ENCODE measurements around the gene BIN2. TPM values are rescaled to one million over a fixed set of nuclear protein-coding genes. Genes with fewer than 3 reads are reported as not detected.
A peak's percentile ranks its signal among the peaks of the same experiment; 100 is the strongest.
"Not testable (repeated sequence)": the region's sequence is repeated elsewhere in the genome, so short reads cannot be mapped to it uniquely, and the experiment has no call there.

Gene BIN2
- total RNA-seq, 1 experiment from 2014 or later = 0.39 TPM

- H3K4me3 ChIP-seq (ENCODE audit: low read depth in 2 of 2, low read length in 2 of 2) = no peak overlapping the region
- no peak for DNase-seq (ENCODE audit: low read depth, low spot score)
- ChIA-PET POLR2A (interaction anchor here (0.7 kb wide), 2 partner anchors 19 to 73 kb away, joined by 3 read pairs; no protein-coding TSS in a partner anchor), CTCF (interaction anchor here (0.5 to 3.0 kb wide), 4 partner anchors 8 to 1550 kb away, joined by 3 to 11 read pairs (median 3); no protein-coding TSS in a partner anchor)
- TF ChIP-seq POLR2AphosphoS5 (IDR thresholded peaks at IDR 0.05; ENCODE audit: low read depth, low read length) (no peak), CTCF (IDR thresholded peaks at IDR 0.05) (peak; percentile 81)
- no peaks in the 10 kb centered on the region for H3K9me3 ChIP-seq (ENCODE audit: control insufficient read depth, insufficient read depth, low read depth, low read length)
- H3K4me1 ChIP-seq (ENCODE audit: control insufficient read depth, insufficient read depth, low read length) = no peaks in the 10 kb centered on the region
- no TSS peak for BruUV-seq (replicated peaks)
- H3K36me3 ChIP-seq (ENCODE audit: control insufficient read depth, insufficient read depth, low read length) = no peaks in the 10 kb centered on the region
- H3K27me3 ChIP-seq (ENCODE audit: control insufficient read depth, insufficient read depth, low read length) = no peaks in the 10 kb centered on the region
- in situ Hi-C loops (cut with HindIII; ENCODE audit: low pct_unique_long_range_greater_than_20kb, low sequenced_read_pairs) = no loop called here
- peak; percentile 90 for ATAC-seq
- H3K27ac ChIP-seq (ENCODE audit: low read length) = no peak overlapping the region
- intact Hi-C loops (cut with micrococcal nuclease; ENCODE audit: unreplicated experiment) = no loop called here
Observed at GRCh38 chr12:51262758-51263177, 61.2 kb downstream of the BIN2 start.

- ATAC-seq; H3K4me3 ChIP-seq (ENCODE audit: low read depth in 2 of 2, low read length in 2 of 2); CTCF ChIA-PET; H3K9me3 ChIP-seq (ENCODE audit: control insufficient read depth, insufficient read depth, low read depth, low read length); H3K27ac ChIP-seq (ENCODE audit: low read length); DNase-seq (ENCODE audit: low read depth, low spot score); POLR2A ChIA-PET; H3K27me3 ChIP-seq (ENCODE audit: control insufficient read depth, insufficient read depth, low read length); intact Hi-C loops (cut with micrococcal nuclease; ENCODE audit: unreplicated experiment); H3K4me1 ChIP-seq (ENCODE audit: control insufficient read depth, insufficient read depth, low read length); H3K36me3 ChIP-seq (ENCODE audit: control insufficient read depth, insufficient read depth, low read length); BruUV-seq (replicated peaks); in situ Hi-C loops (cut with HindIII; ENCODE audit: low pct_unique_long_range_greater_than_20kb, low sequenced_read_pairs): not testable (repeated sequence)
Observed at GRCh38 chr12:51259600-51259999, 64.4 kb downstream of the BIN2 start.

- no peaks in the 10 kb centered on the region for H3K36me3 ChIP-seq (ENCODE audit: control insufficient read depth, insufficient read depth, low read length)
- POLR2A ChIA-PET = interaction anchor here (0.7 kb wide), 1 partner anchor 74 kb away, joined by 3 read pairs; no protein-coding TSS in a partner anchor
- BruUV-seq (replicated peaks) = no TSS peak
- in situ Hi-C loops (cut with HindIII; ENCODE audit: low pct_unique_long_range_greater_than_20kb, low sequenced_read_pairs) = no loop called here
- no peak for ATAC-seq
- H3K4me1 ChIP-seq (ENCODE audit: control insufficient read depth, insufficient read depth, low read length) = no peaks in the 10 kb centered on the region
- CTCF ChIA-PET = interaction anchor here (0.7 kb wide), 1 partner anchor 9 kb away, joined by 3 read pairs; no protein-coding TSS in a partner anchor
- no peaks in the 10 kb centered on the region for H3K9me3 ChIP-seq (ENCODE audit: control insufficient read depth, insufficient read depth, low read depth, low read length)
- H3K27me3 ChIP-seq (ENCODE audit: control insufficient read depth, insufficient read depth, low read length) = no peaks in the 10 kb centered on the region
- DNase-seq (ENCODE audit: low read depth, low spot score) = no peak
- no peak for TF ChIP-seq REST (IDR thresholded peaks at IDR 0.05; ENCODE audit: insufficient read depth in 1 of 2, low read depth in 2 of 2, low read length in 1 of 2)
- TF ChIP-seq TCF7L2 (IDR thresholded peaks at IDR 0.05; ENCODE audit: low read depth, low read length) = no peak
- TF ChIP-seq POLR2AphosphoS5 (IDR thresholded peaks at IDR 0.05; ENCODE audit: low read depth, low read length) = no peak
- no peak for TF ChIP-seq CTCF (IDR thresholded peaks at IDR 0.05)
- TF ChIP-seq SIN3A (IDR thresholded peaks at IDR 0.05; ENCODE audit: borderline replicate concordance, insufficient read depth, low read depth, low read length) = no peak
- H3K4me3 ChIP-seq (ENCODE audit: low read depth in 2 of 2, low read length in 2 of 2) = no peak overlapping the region
- H3K27ac ChIP-seq (ENCODE audit: low read length) = no peak overlapping the region
- intact Hi-C loops (cut with micrococcal nuclease; ENCODE audit: unreplicated experiment) = no loop called here
Observed at GRCh38 chr12:51254536-51254935, 69.4 kb downstream of the BIN2 start.

Data from Panc1 (cell line).